ENCODE data around the gene ZNF764. TPM values are rescaled to one million over a fixed set of nuclear protein-coding genes. Genes with fewer than 3 reads are reported as not detected.
"Not testable (repeated sequence)": the region's sequence is repeated elsewhere in the genome, so short reads cannot be mapped to it uniquely, and the experiment has no call there.

Gene ZNF764
- total RNA-seq, 4 donors from 2014 or later, result 8.7 to 14.0 (median 11.3) TPM

DNA sequence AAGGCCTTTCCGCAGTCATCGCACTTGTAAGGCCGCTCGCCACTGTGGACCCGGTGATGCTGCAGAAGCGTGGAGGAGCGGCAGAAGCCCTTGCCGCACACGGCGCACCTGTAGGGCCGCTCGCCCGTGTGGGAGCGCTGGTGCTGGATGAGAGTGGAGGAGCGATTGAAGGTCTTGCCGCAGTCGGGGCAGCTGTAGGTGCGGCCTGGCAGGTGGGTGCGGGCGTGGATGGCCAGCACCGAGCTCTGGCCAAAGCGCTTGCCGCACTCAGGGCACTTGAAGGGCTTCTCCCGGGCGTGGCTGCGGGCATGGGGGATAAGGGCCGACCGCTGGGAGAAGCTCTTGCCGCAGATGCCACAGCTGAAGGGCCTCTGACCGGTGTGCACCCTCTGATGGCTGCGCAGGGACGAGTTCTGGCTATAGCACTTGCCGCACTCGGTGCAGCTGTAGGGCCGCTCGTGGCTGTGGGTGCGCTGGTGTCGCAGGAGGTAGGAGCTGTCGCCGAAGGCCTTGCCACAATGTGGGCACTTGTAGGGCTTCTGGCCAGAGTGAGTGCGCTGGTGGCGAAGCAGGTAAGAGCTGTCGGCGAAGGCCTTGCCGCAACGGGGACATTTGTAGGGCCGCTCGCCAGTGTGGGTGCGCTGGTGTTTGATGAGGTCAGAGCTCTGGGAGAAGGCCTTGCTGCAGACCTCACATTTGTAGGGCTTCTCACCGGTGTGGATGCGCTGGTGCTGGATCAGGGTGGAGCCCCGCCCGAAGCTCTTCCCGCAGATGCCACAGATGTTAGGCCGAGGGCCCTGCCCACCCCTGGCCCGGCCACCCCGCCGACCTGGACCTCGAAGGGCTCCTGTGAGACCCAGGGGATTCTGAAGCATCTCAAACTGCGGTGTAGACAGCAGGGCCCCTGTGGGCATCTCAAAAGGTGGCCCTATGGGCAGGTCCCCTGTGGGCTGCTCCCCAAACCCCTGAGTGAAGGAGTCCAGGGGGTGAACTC, 33.3 kb downstream of the ZNF764 start:
- Histone ChIP-seq H3K4me3 (no peak overlapping the region), H3K9me3 (no peaks in the 10 kb centered on the region), H3K27ac (replicated peaks in 1 of 4) (peak overlapping the region in 1 of 4 donors; percentile 97), H3K36me3 (peaks cover 3 to 11% (median 9%) of the 10 kb centered on the region in 4 donors), H3K4me1 (peaks cover 18 to 44% (median 34%) of the 10 kb centered on the region in 4 donors), H3K27me3 (no peaks in the 10 kb centered on the region)
- no peak for TF ChIP-seq CTCF (IDR thresholded peaks at IDR 0.05)
- TF ChIP-seq POLR2A (IDR thresholded peaks at IDR 0.05; ENCODE audit: low read depth), result no peak
- TF ChIP-seq EP300 (IDR thresholded peaks at IDR 0.05), result no peak
- no peak for TF ChIP-seq POLR2AphosphoS5 (IDR thresholded peaks at IDR 0.05)
- no peak for DNase-seq (ENCODE audit: extremely low spot score)
- WGBS, result 95% methylated on average over 52 of the region's 60 CpGs
- intact Hi-C loops (cut with DNase I), result loop anchor here (5.0 kb wide), 1 partner anchor 93 kb away; the partner anchor contains the start of gene DCTPP1

GRCh38 chr16:30523768-30524574, 34.2 kb downstream of the ZNF764 start:
- no peaks in the 10 kb centered on the region for H3K9me3 ChIP-seq
- DNase-seq (ENCODE audit: extremely low spot score), result no peak
- no peak overlapping the region for H3K27ac ChIP-seq (replicated peaks in 1 of 4)
- H3K4me3 ChIP-seq, result no peak overlapping the region
- TF ChIP-seq EP300 (IDR thresholded peaks at IDR 0.05) (no peak), POLR2A (IDR thresholded peaks at IDR 0.05; ENCODE audit: low read depth) (no peak), POLR2AphosphoS5 (IDR thresholded peaks at IDR 0.05) (peak in 1 of 2 donors; percentile 9), CTCF (IDR thresholded peaks at IDR 0.05) (no peak)
- peaks cover 3 to 11% (median 9%) of the 10 kb centered on the region in 4 donors for H3K36me3 ChIP-seq
- 72% methylated on average over 26 of the region's 26 CpGs for WGBS
- peaks cover 17 to 40% (median 33%) of the 10 kb centered on the region in 4 donors for H3K4me1 ChIP-seq
- intact Hi-C loops (cut with DNase I), result loop anchor here (5.0 kb wide), 1 partner anchor 92 kb away; the partner anchor contains the start of gene DCTPP1
- H3K27me3 ChIP-seq, result no peaks in the 10 kb centered on the region

DNA sequence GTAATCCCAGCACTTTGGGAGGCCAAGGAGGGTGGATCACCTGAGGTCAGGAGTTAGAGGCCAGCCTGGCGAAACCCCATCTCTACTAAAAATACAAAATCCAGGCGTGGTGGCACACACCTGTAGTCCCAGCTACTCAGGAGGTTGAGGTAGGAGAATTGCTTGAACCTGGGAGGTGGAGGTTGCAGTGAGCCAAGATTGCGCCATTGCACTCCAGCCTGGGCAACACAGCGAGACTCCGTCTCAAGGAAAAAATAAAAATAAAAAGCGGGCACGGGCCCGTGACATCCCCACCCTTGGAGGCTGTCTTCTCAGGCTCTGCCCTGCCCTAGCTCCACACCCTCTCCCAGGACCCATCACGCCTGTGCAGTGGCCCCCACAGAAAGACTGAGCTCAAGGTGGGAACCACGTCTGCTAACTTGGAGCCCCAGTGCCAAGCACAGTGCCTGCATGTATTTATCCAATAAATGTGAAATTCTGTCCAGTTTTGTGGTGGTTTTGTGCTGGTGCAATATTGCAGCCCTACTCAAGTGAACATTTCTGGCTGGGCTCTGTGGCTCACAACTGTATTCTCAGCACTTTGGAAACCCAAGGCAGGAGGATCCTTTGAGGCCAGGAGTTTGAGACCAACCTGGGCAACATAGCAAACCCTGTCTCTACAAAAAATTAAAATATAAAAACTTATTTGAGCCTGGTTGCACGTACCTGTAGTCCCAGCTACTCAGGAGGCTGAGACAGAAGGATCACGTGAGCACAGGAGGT, 35.3 kb downstream of the ZNF764 start:
- 88% methylated on average over 12 of the region's 12 CpGs for WGBS
- intact Hi-C loops (cut with DNase I), result loop anchor here (5.0 kb wide), 1 partner anchor 91 kb away; the partner anchor contains the start of gene DCTPP1
- Histone ChIP-seq H3K36me3 (peaks cover 3 to 11% (median 9%) of the 10 kb centered on the region in 4 donors), H3K4me1 (peaks cover 11 to 31% (median 23%) of the 10 kb centered on the region in 4 donors)
- not testable (repeated sequence) for H3K27ac ChIP-seq (replicated peaks in 1 of 4); DNase-seq (ENCODE audit: extremely low spot score); H3K27me3 ChIP-seq; H3K4me3 ChIP-seq; H3K9me3 ChIP-seq

GRCh38 chr16:30521873-30522641, 36.1 kb downstream of the ZNF764 start:
- WGBS, result 65% methylated on average over 11 of the region's 11 CpGs
- no peak for DNase-seq (ENCODE audit: extremely low spot score)

More at GRCh38 chr16:30521873-30522641, 36.1 kb downstream of the ZNF764 start:
- Histone ChIP-seq H3K36me3 (peaks cover 3 to 11% (median 9%) of the 10 kb centered on the region in 4 donors), H3K27me3 (no peaks in the 10 kb centered on the region), H3K4me1 (peaks cover 6 to 25% (median 18%) of the 10 kb centered on the region in 4 donors), H3K9me3 (no peaks in the 10 kb centered on the region), H3K4me3 (no peak overlapping the region), H3K27ac (replicated peaks in 1 of 4) (no peak overlapping the region)
- intact Hi-C loops (cut with DNase I), result loop anchor here (5.0 kb wide), 1 partner anchor 90 kb away; the partner anchor contains the start of gene DCTPP1
- TF ChIP-seq POLR2A (IDR thresholded peaks at IDR 0.05; ENCODE audit: low read depth) (no peak), POLR2AphosphoS5 (IDR thresholded peaks at IDR 0.05) (no peak), CTCF (IDR thresholded peaks at IDR 0.05) (no peak), EP300 (IDR thresholded peaks at IDR 0.05) (no peak)

Data from esophagus muscularis mucosa (tissue), 4 donors.